AG04450 (cell line): Measurements from ENCODE around the gene VIPR2. TPM values are rescaled to one million over a fixed set of nuclear protein-coding genes. Genes with fewer than 3 reads are reported as not detected.
"Not testable (repeated sequence)": the region's sequence is repeated elsewhere in the genome, so short reads cannot be mapped to it uniquely, and the experiment has no call there.

ENCODE experiments used
- CTCF ChIA-PET: fragments of 300-600, 350-600 bp; formaldehyde crosslinking; extraction: SDS; loops from one replicate; lab custom pipeline; 2022; ENCODE audit warnings: antibody characterized with exemption, inconsistent platforms; lab: Charles Lee
- POLR2A ChIA-PET: fragments of 350-600 bp; formaldehyde crosslinking; extraction: SDS; loops from one replicate; lab custom pipeline; 2021; ENCODE audit warnings: antibody characterized with exemption, inconsistent platforms; lab: Yijun Ruan, JAX
- DNase-seq: peaks from one replicate; pipeline ENCODE4 v3.0.0-alpha.2; 2011; ENCODE audit warnings: low read depth, low spot score
- H3K27ac ChIP-seq: one replicate; pipeline ENCODE4 v1.5.1; 2012; ENCODE audit warnings: low read depth, low read length, control low read depth
- H3K27me3 ChIP-seq: one replicate; pipeline ENCODE4 v1.6.0; 2012; ENCODE audit warnings: low read length; ENCODE audit not compliant: control insufficient read depth, insufficient read depth
- H3K4me3 ChIP-seq: 2 replicates; pipeline ENCODE4 v1.5.1; 2011; ENCODE audit warnings: mild to moderate bottlenecking, low read depth, low read length, control low read depth
- H3K9me3 ChIP-seq: 2 replicates; pipeline ENCODE4 v1.5.1; 2012; ENCODE audit warnings: low read length; ENCODE audit not compliant: control insufficient read depth, insufficient read depth
- polyA plus RNA-seq: library from polyadenylated mRNA; depleted of rRNA; stranded (reverse); fragments of >200 nt; gene quantifications from 2 replicates; pipeline ENCODE4 v1.2.3, GENCODE V29; 2011
- TF ChIP-seq, protein P1 (sequence below): IDR thresholded peaks from 2 replicates; pipeline ENCODE4 v1.5.1; 2011; ENCODE audit warnings: low read depth, low read length, control low read depth, inconsistent platforms

Gene VIPR2
- polyA plus RNA-seq, 1 experiment = not detected

DNA sequence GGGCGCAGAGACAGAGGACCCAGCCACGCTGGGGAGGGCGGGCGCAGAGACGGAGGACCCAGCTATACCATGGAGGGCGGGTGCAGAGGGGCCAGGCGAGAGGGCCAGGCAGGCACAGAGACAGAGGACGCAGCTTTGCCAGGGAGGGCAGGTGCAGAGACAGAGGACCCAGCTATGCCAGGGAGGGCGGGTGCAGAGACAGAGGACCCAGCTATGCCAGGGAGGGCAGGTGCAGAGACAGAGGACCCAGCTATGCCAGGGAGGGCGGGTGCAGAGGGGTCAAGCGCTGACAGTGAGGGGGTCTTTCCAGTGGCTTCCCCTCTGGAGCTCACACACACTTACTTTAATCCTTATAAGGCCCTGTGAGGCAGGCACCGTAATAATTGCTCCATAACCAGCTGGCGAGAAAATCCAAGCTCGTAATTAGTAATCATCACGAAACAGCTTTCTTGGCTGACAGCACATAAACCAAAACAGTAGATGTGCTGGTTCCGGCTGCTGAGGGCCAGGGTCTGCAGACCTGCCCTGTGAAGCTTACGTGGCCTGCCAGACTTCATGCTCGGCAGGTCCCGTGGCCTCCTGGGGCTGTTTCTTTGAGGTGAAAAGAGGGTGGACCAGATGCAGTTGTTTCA lies 137.2 kb downstream of the VIPR2 start:
- no peak for DNase-seq
- CTCF ChIA-PET = no interaction called here
- no peak overlapping the region for H3K27ac ChIP-seq
- no peaks in the 10 kb centered on the region for H3K27me3 ChIP-seq
- peaks cover 38% of the 10 kb centered on the region for H3K9me3 ChIP-seq
- H3K4me3 ChIP-seq = no peak overlapping the region
- POLR2A ChIA-PET = no interaction called here
- TF ChIP-seq, protein P1, sequence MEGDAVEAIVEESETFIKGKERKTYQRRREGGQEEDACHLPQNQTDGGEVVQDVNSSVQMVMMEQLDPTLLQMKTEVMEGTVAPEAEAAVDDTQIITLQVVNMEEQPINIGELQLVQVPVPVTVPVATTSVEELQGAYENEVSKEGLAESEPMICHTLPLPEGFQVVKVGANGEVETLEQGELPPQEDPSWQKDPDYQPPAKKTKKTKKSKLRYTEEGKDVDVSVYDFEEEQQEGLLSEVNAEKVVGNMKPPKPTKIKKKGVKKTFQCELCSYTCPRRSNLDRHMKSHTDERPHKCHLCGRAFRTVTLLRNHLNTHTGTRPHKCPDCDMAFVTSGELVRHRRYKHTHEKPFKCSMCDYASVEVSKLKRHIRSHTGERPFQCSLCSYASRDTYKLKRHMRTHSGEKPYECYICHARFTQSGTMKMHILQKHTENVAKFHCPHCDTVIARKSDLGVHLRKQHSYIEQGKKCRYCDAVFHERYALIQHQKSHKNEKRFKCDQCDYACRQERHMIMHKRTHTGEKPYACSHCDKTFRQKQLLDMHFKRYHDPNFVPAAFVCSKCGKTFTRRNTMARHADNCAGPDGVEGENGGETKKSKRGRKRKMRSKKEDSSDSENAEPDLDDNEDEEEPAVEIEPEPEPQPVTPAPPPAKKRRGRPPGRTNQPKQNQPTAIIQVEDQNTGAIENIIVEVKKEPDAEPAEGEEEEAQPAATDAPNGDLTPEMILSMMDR = no peak

DNA sequence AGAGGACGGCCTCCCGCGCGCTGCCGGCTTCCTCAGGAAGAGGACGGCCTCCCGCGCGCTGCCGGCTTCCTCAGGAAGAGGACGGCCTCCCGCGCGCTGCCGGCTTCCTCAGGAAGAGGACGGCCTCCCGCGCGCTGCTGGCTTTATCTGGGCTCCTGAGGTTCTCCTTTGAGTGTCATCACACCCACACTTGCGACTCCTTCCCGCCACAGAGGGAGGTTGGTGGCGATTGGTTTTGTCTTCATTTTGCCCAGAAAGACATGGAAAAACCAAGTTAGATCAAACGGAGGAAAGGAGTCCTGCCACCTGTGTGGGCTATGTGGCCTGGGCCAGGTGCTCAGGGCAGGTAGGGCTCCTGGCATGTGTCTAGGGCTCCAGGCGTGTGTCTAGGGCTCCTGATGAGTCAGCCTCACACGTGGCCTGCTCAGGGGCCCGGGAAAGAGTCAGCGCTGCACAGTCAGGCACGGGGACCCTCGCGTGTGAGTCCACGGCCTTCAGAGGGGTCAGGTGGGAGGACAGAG lies 138.0 kb downstream of the VIPR2 start:
- no peak for DNase-seq
- ChIA-PET POLR2A (no interaction called here), CTCF (no interaction called here)
- no peak overlapping the region for H3K4me3 ChIP-seq
- no peak overlapping the region for H3K27ac ChIP-seq
- H3K9me3 ChIP-seq = peaks cover 45% of the 10 kb centered on the region
- TF ChIP-seq, protein P1 = no peak
- H3K27me3 ChIP-seq = no peaks in the 10 kb centered on the region

DNA sequence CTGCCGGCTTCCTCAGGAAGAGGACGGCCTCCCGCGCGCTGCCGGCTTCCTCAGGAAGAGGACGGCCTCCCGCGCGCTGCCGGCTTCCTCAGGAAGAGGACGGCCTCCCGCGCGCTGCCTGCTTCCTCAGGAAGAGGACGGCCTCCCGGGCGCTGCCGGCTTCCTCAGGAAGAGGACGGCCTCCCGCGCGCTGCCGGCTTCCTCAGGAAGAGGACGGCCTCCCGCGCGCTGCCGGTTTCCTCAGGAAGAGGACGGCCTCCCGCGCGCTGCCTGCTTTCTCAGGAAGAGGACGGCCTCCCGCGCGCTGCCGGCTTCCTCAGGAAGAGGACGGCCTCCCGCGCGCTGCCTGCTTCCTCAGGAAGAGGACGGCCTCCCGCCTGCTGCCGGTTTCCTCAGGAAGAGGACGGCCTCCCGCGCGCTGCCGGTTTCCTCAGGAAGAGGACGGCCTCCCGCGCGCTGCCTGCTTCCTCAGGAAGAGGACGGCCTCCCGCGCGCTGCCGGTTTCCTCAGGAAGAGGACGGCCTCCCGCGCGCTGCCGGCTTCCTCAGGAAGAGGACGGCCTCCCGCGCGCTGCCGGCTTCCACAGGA lies 138.6 kb downstream of the VIPR2 start:
- H3K9me3 ChIP-seq = peaks cover 45% of the 10 kb centered on the region
- POLR2A ChIA-PET, DNase-seq, H3K4me3 ChIP-seq, CTCF ChIA-PET, H3K27ac ChIP-seq, H3K27me3 ChIP-seq: not testable (repeated sequence)

GRCh38 chr7:159005618-159006017 lies 139.0 kb downstream of the VIPR2 start:
- ChIA-PET POLR2A (no interaction called here), CTCF (interaction anchor here (0.6 to 0.7 kb wide), 2 partner anchors 25 to 576 kb away, joined by 3 to 5 read pairs; no protein-coding TSS in a partner anchor)
- Histone ChIP-seq H3K27me3 (no peaks in the 10 kb centered on the region), H3K9me3 (peaks cover 50% of the 10 kb centered on the region), H3K27ac (no peak overlapping the region), H3K4me3 (no peak overlapping the region)
- DNase-seq = no peak
- TF ChIP-seq, protein P1 = no peak

DNA sequence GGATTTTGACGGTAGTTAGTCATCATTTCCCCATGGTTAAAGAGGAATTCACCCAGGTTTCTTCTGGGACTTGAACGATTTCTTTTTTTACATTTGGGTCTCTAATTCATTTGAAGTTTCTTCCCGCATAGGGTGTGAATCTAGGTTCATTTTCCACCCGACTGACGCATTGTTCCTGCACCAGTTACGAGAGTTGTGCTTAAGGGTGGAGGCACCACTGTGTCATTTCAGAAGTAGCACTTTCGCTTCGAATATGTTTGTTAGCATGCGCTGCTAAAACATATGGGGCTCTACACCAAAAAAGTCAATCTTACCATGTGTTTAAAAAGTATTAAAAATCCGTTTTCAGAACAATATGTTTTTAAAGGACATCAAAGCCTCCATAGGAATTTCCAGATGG lies 140.3 kb downstream of the VIPR2 start:
- TF ChIP-seq, protein P1 = no peak
- H3K4me3 ChIP-seq = no peak overlapping the region
- H3K27ac ChIP-seq = no peak overlapping the region
- ChIA-PET POLR2A (no interaction called here), CTCF (no interaction called here)
- H3K27me3 ChIP-seq = no peaks in the 10 kb centered on the region
- no peak for DNase-seq
- peaks cover 55% of the 10 kb centered on the region for H3K9me3 ChIP-seq
